HCT116 (cell line): ENCODE measurements around the gene SLC12A5.

Experiments used
- CTCF ChIP-seq, 3 experiments: fragments of 200-600 bp in 1 of 3; sonication (generic) in 1 of 3; IDR thresholded peaks in 2 of 3; conservative IDR thresholded peaks in 1 of 3; 2 replicates each; pipeline ENCODE4 v1.5.1; 2012 to 2017; ENCODE audit warnings: low read depth in 2 of 3, low read length in 2 of 3, antibody characterized with exemption in 1 of 3, borderline replicate concordance in 1 of 3, control low read depth in 1 of 3, mild to moderate bottlenecking in 1 of 3, mixed read lengths in 1 of 3, mixed run types in 1 of 3, moderate library complexity in 1 of 3; ENCODE audit not compliant: insufficient read depth in 1 of 3
- EZH2phosphoT487 ChIP-seq: fragments of 200-600 bp; IDR thresholded peaks from 2 replicates; pipeline ENCODE4 v1.6.1; 2018; ENCODE audit warnings: antibody characterized with exemption, borderline replicate concordance

GRCh38 chr20:46076806-46077205 lies 47.8 kb downstream of the SLC12A5 start:
- TF ChIP-seq EZH2phosphoT487, result no peak
- TF ChIP-seq CTCF (IDR thresholded peaks at IDR 0.05 in 2 of 3, conservative IDR thresholded peaks at IDR 0.05 in 1 of 3; ENCODE audit: borderline replicate concordance in 1 of 3, insufficient read depth in 1 of 3, low read depth in 2 of 3, low read length in 2 of 3), result no peak
